ENCODE results near the gene ISG15. TPM values are rescaled to one million over a fixed set of nuclear protein-coding genes. Genes with fewer than 3 reads are reported as not detected.
A peak's percentile ranks its signal among the peaks of the same experiment; 100 is the strongest.

Gene ISG15
- total and polyA plus RNA-seq, 9 of the 15 experiments (the other 6 are each of a cell fraction or from before 2014, with no cell fraction given) = 0.40 to 58.3 (median 12.2) TPM

- TF ChIP-seq, protein P1, sequence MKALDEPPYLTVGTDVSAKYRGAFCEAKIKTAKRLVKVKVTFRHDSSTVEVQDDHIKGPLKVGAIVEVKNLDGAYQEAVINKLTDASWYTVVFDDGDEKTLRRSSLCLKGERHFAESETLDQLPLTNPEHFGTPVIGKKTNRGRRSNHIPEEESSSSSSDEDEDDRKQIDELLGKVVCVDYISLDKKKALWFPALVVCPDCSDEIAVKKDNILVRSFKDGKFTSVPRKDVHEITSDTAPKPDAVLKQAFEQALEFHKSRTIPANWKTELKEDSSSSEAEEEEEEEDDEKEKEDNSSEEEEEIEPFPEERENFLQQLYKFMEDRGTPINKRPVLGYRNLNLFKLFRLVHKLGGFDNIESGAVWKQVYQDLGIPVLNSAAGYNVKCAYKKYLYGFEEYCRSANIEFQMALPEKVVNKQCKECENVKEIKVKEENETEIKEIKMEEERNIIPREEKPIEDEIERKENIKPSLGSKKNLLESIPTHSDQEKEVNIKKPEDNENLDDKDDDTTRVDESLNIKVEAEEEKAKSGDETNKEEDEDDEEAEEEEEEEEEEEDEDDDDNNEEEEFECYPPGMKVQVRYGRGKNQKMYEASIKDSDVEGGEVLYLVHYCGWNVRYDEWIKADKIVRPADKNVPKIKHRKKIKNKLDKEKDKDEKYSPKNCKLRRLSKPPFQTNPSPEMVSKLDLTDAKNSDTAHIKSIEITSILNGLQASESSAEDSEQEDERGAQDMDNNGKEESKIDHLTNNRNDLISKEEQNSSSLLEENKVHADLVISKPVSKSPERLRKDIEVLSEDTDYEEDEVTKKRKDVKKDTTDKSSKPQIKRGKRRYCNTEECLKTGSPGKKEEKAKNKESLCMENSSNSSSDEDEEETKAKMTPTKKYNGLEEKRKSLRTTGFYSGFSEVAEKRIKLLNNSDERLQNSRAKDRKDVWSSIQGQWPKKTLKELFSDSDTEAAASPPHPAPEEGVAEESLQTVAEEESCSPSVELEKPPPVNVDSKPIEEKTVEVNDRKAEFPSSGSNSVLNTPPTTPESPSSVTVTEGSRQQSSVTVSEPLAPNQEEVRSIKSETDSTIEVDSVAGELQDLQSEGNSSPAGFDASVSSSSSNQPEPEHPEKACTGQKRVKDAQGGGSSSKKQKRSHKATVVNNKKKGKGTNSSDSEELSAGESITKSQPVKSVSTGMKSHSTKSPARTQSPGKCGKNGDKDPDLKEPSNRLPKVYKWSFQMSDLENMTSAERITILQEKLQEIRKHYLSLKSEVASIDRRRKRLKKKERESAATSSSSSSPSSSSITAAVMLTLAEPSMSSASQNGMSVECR (CRISPR knock-in tag; IDR thresholded peaks at IDR 0.05) = peak; percentile 49; the same call in 1 of the 2 replicates
- TF ChIP-seq ZNF740 (CRISPR knock-in tag; IDR thresholded peaks at IDR 0.05) = peak; percentile 73; the same call in 1 of the 2 replicates
- TF ChIP-seq ZNF740 (tag; IDR thresholded peaks at IDR 0.05) = no peak
- peak; percentile 31 for TF ChIP-seq ZFX (CRISPR knock-in tag; IDR thresholded peaks at IDR 0.05)
- TF ChIP-seq CTBP1 (IDR thresholded peaks at IDR 0.05; ENCODE audit: borderline replicate concordance) = peak; percentile 71; the same call in 1 of the 2 replicates
- TF ChIP-seq CCNT2 (IDR thresholded peaks at IDR 0.05; ENCODE audit: borderline replicate concordance, extremely low read depth, insufficient read length, low read depth, low read length) = no peak
- TF ChIP-seq CTCF (IDR thresholded peaks at IDR 0.05 in 2 of 3, conservative IDR thresholded peaks at IDR 0.05 in 1 of 3; ENCODE audit: insufficient read depth in 2 of 3, low read depth in 1 of 3, low read length in 3 of 3) = peak; percentile 63 to 74 (median 70)
- TF ChIP-seq PHF21A (IDR thresholded peaks at IDR 0.05; ENCODE audit: borderline replicate concordance, low read depth) = peak; percentile 65; the same call in 1 of the 2 replicates
- peak; percentile 32; the same call in 1 of the 2 replicates for TF ChIP-seq RB1 (IDR thresholded peaks at IDR 0.05; ENCODE audit: low read depth)
- no peak for TF ChIP-seq NCOA4 (IDR thresholded peaks at IDR 0.05; ENCODE audit: partially characterized antibody)
- TF ChIP-seq CBFA2T2 (conservative IDR thresholded peaks at IDR 0.05) = no peak
- peak; percentile 43 for TF ChIP-seq MAX (CRISPR knock-in tag; IDR thresholded peaks at IDR 0.05)
- peak; percentile 65; the same call in 1 of the 2 replicates for TF ChIP-seq MTA3 (IDR thresholded peaks at IDR 0.05; ENCODE audit: borderline replicate concordance)
- TF ChIP-seq, protein P2, sequence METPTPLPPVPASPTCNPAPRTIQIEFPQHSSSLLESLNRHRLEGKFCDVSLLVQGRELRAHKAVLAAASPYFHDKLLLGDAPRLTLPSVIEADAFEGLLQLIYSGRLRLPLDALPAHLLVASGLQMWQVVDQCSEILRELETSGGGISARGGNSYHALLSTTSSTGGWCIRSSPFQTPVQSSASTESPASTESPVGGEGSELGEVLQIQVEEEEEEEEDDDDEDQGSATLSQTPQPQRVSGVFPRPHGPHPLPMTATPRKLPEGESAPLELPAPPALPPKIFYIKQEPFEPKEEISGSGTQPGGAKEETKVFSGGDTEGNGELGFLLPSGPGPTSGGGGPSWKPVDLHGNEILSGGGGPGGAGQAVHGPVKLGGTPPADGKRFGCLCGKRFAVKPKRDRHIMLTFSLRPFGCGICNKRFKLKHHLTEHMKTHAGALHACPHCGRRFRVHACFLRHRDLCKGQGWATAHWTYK (CRISPR knock-in tag; IDR thresholded peaks at IDR 0.05) = peak; percentile 47; the same call in 1 of the 2 replicates
- peak; percentile 29; the same call in 1 of the 2 replicates for TF ChIP-seq CXXC5 (CRISPR knock-in tag; IDR thresholded peaks at IDR 0.05)
Observed at GRCh38 chr1:975896-976683, 37.2 kb upstream of the ISG15 start (continued).
